T-helper 1 cell (primary cell): ENCODE data around the gene TIA1.
A peak's percentile ranks its signal among the peaks of the same experiment; 100 is the strongest.
"Not testable (repeated sequence)": the region's sequence is repeated elsewhere in the genome, so short reads cannot be mapped to it uniquely, and the experiment has no call there.

Experiments used
- DNase-seq, 5 donors: peaks; one replicate each; pipeline ENCODE4 v3.0.0-alpha.2; 2012 to 2020

TIA1 gene

DNA sequence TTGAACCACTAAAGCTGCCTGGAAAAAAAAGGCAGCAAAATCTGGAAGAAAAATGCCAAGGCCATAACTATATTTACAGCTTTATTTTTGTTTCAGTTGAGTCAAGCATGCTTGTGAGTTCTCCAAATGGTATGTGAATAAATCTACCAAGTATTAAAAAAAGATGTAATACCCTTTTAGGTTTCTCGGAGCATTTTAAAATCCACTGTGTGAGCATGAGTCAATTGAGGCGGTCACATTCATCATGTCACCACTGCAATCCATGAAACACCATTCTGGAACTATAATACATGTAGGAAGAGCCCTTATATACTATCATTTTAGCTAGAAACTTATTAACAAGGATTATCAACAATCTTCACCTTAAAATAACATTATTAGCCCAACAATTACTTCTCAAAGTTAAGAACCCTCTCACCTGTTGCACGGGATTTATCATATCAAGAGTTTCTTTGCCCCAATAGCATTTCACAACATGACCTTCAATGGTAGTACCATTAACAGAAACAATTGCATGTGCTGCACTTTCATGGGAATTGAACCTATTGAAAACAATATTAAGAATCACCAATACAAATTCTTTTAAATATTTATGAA lies 33.4 kb downstream of the TIA1 start:
- no peak for DNase-seq

DNA sequence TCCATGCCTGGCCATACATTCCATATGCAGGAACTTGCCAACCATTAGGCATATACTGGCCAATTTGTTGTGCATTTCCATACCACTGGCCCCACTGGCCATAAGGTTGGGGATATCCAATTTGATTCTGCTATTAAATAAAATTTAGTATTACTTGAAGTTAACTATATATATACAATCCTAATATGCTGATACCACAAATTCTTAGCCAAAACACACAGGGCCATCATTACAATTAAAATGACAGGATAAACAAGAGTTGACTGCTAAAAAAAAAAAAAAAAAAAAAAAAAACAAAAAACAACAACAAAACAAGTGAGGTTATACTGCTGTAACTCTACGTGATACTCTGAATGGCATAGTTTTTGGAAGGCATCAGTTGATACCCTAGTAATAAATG lies 34.1 kb downstream of the TIA1 start:
- DNase-seq: no peak

- no peak for DNase-seq
Measured at GRCh38 chr2:70212298-70212932, 36.0 kb downstream of the TIA1 start.

GRCh38 chr2:70211595-70211994 lies 36.8 kb downstream of the TIA1 start:
- DNase-seq: no peak

DNA sequence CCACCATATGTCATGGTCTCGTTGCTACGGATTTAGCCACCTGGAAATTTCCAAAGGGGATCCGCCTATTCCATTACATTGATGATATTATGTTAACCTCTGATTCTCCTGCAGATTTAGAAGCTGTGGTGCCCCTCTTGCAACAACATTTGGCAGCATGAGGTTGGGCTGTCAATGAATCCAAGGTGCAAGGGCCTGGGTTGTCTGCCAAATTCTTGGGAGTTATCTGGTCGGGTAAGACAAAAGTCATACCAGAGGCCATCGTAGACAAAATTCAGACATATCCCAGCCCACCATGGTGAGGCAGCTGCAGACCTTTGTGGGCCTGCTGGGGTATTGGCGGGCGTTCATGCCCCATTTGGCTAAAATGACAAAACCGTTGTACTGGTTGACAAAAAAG lies 44.0 kb downstream of the TIA1 start:
- no peak for DNase-seq

- DNase-seq: no peak
Measured at GRCh38 chr2:70203086-70203485, 45.3 kb downstream of the TIA1 start.

- DNase-seq: no peak
Measured at GRCh38 chr2:70202236-70202806, 46.1 kb downstream of the TIA1 start.

GRCh38 chr2:70201831-70202230 lies 46.6 kb downstream of the TIA1 start:
- DNase-seq: no peak

- DNase-seq: no peak
Measured at GRCh38 chr2:70201225-70201768, 47.1 kb downstream of the TIA1 start.

DNA sequence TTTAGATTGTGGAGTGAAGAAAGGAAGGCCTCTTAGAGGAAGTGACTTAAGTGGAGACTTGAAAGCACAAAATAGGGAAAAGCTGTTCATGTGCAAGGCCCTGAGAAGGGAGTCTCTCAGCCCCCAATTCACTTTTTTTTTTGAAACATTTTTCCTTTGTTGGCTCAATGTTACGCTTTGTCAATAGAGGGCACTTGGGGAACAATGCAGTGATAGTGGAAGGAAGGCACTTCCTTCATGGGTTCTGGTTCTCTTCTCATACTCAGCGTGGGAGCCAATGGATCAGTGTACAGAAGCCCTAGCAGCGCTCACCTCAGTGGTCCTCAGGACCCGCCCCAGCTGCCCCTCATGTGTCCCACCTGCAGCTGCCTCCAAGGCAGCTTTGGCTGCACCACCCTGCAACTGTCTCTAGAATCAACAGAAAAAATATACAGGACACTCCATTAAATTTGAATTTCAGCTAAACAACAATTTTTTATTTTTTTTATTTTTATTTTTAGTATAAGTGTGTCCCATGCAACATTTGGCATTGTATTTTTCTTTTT lies 49.0 kb downstream of the TIA1 start:
- no peak for DNase-seq

- no peak for DNase-seq
Measured at GRCh38 chr2:70192516-70192915, 55.9 kb downstream of the TIA1 start.

GRCh38 chr2:70191244-70191735 lies 57.1 kb downstream of the TIA1 start:
- DNase-seq: no peak

GRCh38 chr2:70190418-70191243 lies 57.8 kb downstream of the TIA1 start, which contains the start of gene C2orf42:
Gene C2orf42, minus strand, starts transcription at chr2:70191019. Its CDS starts 9,034 bp downstream, at chr2:70181985.
- peak; percentile 83 to 97 (median 91) for DNase-seq

GRCh38 chr2:70188460-70188859 lies 60.0 kb downstream of the TIA1 start:
- DNase-seq: no peak

GRCh38 chr2:70187170-70187569 lies 61.3 kb downstream of the TIA1 start:
- DNase-seq: not testable (repeated sequence)

DNA sequence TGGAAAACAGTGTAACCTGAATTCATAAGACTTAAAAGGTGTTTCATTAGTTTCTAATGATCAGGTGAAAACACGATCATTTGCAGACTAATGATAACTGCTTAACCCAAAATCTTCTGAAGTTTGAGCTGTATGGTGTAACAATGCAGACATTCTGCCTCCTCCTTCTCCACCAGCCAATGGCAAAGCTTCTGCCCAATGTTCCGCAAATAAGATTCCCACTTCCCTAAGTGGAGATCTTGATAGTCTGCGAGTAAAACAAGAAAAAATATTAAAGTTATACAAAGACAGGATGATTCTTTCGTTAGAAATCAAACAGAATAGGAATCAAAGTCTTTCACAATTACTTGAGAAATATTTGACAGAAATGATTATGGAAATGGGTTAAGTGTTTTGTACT lies 65.7 kb downstream of the TIA1 start:
- no peak for DNase-seq

DNA sequence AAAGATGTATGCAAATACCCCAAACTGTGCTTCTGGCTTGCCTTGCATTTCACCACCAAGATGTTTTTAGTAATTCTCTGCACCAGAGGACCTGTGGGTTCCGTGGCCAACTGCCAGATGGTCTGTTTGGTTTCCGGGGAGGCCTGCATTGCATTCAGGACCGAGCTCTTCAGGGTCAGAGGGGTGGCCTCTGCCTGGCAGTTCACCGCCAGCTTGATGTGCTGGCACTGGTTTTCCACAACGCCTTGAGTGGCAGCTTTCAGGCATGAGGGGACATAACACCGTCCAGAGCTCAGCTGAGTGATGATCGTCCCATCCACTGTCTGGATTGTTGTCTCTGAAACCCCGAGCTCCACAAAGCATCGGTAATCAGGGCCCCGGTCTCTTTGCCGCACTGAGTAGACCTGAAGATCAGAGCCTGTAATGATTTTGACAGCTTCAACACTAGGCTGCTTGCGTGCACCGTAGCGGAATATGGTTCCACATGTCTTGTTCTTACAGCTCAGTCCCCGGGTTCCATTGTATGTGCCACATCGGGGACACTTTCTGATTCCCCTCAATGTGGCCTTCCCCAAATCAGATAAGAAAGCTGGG lies 67.0 kb downstream of the TIA1 start:
- no peak for DNase-seq

GRCh38 chr2:70173520-70173919 lies 74.9 kb downstream of the TIA1 start:
- no peak for DNase-seq

DNA sequence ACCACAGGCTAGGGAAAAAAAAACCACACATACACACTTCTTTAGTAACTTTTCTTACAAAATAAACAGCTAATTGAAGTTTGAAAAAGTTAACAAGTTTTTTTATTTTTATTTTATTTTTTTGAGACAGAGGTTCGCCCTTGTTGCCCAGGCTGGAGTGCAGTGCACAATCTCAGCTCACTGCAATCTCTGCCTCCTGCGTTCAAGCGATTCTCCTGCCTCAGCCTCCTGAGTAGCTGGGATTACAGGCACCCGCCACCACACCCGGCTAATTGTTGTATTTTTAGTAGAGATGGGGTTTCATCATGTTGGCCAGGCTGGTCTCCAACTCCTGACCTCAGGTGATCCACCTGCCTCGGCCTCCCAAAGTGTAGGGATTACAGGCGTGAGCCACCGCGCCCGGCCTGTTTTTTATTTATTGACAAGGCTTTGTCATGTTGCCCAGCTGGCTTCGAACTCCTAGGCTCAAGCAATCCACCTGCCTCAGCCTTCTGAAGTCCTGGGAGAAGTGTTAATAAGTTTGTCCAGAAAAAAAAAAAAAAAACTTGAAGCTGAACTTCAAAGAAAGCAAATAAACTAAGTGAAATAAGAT lies 78.7 kb downstream of the TIA1 start:
- not testable (repeated sequence) for DNase-seq

DNA sequence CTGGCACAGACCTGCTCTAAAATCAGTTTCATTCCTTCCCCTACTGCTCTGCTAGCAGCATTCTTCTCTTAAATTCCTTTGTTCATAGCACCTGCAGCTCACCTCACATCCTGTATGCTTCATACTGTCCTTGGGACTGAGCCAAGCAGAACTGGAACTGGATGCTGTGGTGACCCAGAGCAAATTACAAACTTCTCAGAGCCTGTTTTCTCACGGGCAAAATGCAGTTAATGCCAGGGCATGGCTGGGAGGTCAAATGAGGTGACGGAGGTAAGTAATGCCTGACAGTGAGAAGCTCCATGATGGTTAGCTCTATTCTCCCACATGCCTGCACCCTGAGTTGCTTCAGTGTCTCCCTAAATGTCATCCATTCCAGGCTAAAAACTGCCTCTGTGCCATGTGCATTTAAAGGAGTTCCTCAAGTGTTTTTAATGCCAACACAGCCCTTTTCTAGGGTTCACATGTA lies 87.3 kb downstream of the TIA1 start:
- no peak for DNase-seq

- no peak for DNase-seq
Measured at GRCh38 chr2:70160545-70160944, 87.9 kb downstream of the TIA1 start.
